Forelimb muscle (tissue), 1 donor: ENCODE measurements around the gene TEX29. TPM values are rescaled to one million over a fixed set of nuclear protein-coding genes. Genes with fewer than 3 reads are reported as not detected.

Experiments
- DNase-seq: peaks from one replicate; pipeline ENCODE4 v3.0.0-alpha.2; 2013; ENCODE audit warnings: low read depth
- polyA plus RNA-seq: library from polyadenylated mRNA; unstranded; fragments of 120-200 nt; gene quantifications from one replicate; pipeline ENCODE4 v1.2.1, GENCODE V29; 2013; ENCODE audit not compliant: insufficient read length

TEX29 gene
- polyA plus RNA-seq, 1 donor = 0.30 TPM

DNA sequence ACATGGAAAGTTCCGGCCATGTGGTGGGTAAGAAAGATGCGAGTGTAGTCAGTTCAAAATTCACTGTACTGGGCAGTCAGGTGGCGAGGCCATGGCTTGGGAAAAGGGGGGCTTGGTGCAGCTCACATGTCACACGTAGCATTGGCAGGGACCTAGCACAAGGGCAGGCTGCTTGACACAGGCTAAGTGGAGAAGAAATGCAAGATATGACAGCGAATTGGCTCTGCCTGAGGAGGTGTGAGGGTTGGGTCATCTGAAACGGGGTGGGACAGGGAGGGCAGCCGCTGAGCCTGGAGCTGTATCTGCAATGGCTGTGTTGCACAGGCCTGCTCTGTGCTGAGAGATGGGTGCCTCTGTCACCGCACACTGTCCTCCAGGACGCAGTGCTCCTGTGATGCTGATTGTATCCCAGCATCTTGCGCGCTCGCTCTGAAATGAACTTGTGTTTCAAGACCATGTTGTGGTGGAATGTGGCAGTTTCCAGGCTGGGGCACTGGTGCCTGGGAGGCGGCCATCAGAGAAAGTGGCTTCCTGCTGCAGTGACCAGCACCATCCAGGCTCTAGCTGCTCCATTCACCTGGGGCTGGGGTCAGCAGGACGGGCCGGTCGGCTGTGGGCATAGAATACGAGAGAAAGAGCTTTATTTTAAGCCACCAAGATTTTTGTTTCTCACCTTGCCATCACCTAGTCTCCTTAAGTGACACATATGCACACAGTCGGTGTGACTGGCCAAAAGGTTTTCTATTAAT, 70.3 kb downstream of the TEX29 start:
- DNase-seq = no peak

DNA sequence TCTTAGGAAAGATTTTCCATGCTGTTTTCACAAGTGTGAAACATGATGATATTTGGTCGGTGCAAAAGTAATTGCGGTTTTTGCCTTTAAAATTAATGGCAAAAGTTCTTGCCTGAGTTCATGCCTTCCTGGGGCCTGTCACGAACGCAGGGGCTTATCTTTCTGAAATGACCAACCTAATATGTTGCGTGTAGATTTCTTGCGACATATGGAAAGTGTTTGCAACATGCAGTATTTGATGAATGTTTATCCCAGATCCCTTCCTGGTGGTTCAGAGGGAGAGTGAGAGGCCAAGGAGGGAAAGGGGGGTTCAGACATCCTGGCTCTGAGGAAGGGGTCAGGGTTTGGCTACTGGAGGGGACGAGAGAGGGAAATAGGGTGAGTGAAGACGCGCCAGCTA, 72.0 kb downstream of the TEX29 start:
- DNase-seq = no peak

DNA sequence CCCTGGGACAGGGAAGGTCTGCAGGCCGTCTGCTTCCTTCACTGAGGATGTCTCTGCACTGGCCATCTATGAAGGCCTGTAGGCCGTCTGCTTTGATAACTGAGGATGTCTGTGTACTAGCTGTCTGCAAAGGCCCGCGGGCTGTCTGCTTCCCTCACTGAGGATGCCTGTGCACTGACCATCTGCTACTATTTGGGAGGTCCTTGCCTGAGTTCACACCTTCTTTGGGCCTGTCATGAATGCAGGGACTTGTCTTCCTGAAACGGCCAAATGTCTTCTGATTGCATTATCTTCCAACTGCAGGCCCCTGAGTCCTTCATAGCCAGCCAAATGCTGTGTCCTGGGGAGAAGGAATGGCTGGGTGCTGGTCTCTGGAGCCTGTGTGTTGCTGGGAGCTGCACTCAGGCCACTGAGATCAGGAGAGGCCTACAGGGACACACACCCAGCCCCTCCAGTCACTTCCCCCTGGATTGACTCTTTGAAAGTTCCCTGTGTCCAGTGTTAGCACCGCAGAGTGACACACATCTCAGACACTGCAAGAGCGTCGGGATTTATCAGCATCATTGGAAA, 72.9 kb downstream of the TEX29 start:
- DNase-seq = no peak

Other genes starting within 250 kb of the TEX29 start
- gene ARHGEF7, start 205.3 kb upstream of the TEX29 start, polyA plus RNA-seq = 75.6 TPM